CD4-positive, alpha-beta T cell treated with Interleukin-6 at 100 ng/mL for 8 hours (primary cell): ENCODE measurements around the gene SPATA18.
"Not testable (repeated sequence)": the region's sequence is repeated elsewhere in the genome, so short reads cannot be mapped to it uniquely, and the experiment has no call there.

Source experiments
- DNase-seq: peaks from one replicate; pipeline ENCODE4 v3.0.0-alpha.2; 2020; ENCODE audit warnings: mixed read lengths, low spot score

The SPATA18 gene

DNA sequence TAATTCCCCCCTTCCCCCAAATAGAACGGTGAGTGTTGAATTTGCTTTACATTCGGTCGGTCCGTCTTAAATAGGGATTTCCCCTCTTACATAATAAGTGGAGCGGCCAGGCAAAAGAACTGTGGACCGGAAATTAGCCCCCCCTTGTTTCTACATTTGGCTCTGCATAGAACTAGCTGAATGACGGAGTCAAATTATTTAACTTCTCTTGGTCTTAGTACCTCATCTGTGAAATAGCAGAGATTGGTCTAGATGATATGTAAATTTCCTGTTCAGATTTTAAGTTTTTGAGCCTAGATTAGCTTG, 1.3 kb downstream of the SPATA18 start:
- no peak for DNase-seq

DNA sequence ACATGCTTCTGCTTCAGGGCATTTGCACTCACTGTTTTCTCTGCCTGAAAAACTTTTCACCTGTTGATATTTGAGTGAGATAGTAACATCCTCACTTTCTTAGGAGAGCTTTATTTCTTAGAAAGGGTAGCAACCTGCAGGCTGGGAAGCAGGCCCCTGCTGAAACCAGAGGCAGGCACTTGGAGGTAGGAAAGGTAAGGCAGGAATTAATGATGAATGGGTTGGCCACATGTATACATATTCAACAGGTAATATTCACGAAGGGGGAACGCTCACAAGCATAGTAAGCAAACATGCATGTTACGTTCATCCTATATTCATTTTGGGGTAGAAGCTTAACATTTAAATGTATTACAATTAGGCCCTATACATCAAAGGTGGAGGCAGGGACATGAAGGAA, 3.1 kb downstream of the SPATA18 start:
- no peak for DNase-seq

DNA sequence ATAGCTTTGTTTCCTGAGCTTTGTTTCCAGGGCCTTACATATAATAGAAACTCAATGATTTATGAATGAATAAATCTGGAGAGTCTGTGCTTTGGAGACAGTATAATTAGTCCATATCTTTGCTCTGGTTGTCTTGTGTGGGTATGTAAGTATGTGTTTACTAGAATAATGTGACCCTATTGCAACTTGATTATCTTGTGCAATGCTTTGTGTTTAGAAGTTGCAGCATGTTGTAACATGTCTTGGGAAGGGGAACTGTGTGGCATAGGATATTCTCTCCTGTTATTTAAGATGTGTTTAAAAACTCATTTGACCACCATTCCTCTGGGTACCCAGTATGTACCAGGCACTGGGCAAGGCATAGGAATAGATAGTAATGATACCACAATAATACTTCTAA, 6.1 kb downstream of the SPATA18 start:
- DNase-seq, result no peak

DNA sequence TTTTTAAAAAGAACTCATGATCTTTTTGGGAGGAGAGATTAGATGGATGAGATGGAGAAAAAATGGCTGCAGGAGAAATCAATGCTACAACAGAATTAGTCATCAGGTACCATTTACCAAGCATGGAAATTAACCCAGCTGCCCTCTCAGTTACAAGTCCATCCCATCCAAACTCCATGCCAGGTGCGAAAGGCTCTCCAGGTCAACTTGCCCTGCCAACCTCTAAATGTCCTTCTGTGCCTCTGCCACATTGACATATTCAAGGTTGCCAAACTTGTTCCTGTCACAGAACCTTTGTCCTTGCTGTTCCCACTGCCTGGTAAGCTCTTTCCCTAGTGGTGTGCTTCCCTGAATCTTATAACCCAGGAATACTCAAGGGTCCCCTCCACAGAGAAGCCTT, 7.2 kb downstream of the SPATA18 start:
- no peak for DNase-seq

DNA sequence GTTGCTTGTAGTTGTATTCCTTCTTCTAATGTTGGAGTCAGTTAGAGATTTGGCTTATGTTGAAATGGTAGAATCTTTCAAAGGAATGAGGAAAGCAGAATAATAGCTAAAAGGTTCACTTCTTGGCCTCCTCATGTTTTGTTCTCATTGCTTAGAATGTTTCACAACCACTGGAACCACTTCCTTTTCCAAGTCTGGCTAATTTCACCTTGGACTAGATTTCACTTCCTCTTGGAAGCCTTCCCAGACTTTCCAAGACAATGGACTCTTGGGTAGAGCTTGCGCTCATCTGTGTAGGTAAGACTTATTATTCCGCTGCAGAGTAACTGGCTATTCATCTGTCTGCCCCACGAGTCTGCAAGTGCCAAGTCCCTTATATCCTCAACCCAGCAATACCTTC, 8.3 kb downstream of the SPATA18 start:
- no peak for DNase-seq

DNA sequence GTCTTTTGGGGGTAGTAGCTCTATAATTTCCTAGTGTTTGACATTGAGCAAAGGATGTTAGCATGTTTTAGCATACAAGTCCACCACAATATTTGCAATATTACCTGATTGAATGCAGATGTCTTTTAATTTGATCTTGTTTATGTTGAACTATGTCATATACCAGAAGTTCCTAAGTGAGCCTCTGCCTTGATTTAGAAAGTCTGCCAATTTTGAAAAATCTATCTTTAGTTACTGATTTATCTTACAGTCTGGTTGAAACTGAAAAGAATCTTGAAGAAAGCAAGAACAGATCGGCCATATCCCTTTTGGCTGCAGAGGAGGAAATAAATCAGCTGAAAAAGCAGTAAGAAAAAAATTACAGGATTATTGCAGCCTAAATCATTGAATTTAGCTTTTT, 18.5 kb downstream of the SPATA18 start:
- no peak for DNase-seq

DNA sequence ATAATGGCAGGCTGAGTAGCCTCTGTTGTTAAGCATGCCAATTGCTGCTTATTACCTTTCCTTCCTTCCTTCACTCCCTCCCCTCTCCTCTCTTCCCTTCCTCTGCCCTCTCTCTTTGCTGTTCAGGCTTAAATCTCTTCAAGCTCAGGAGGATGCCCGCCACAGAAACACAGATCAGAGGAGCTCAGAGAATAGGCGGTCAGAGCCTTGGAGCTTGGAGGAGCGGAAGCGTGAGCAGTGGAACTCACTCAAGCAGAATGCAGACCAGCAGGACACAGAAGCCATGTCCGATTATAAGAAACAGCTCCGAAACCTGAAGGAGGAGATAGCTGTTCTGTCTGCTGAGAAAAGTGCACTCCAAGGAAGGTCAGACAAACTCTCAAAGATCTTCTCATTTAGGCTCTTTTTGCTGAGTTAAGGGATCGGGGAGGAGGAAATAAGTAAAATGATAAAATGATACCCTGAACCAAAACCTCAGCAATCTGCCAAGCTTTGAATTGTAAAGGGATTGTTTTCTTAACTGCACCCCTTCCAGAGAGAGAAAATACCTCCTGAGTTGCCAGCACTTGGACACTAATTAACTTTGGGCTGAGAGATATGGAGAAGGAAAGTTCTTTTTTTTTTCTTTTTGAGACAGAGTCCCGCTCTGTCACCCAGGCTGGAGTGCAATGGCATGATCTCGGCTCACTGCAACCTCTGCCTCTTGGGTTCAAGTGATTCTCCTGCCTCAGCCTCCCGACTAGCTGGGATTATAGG, 20.9 kb downstream of the SPATA18 start:
- no peak for DNase-seq

DNA sequence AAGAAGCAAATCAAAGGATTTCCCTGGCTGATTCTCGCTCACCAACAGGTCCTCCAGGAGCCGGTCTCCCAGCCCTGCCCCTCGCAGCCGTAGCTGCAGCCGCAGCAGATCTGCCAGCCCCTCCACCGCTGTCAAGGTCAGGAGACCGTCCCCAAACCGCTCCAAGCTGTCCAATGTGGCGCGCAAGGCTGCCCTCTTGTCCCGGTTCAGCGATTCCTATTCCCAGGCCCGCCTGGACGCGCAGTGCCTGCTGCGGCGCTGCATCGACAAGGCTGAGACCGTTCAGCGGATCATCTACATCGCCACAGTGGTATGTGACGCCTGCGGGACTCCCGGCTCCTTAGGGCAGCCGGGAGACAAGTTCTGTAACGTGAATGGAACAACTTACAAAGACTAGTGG, 25.6 kb downstream of the SPATA18 start:
- DNase-seq, result no peak

DNA sequence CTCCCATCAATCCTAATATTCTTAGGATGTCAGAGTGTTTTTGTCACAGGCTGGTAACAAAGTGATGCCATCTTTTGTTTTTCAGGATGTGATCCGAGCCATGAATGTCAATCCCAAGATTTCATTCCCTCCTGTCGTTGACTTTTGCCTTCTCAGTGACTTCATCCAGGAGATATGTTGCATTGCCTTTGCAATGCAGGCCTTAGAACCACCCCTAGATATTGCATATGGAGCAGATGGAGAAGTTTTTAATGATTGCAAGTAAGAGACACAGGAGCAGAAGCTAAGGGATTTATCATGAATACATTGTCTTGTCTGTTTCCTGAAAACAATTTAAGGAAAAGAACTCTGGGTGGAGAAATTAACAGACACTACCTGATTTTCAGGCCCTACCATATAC, 28.6 kb downstream of the SPATA18 start:
- no peak for DNase-seq

DNA sequence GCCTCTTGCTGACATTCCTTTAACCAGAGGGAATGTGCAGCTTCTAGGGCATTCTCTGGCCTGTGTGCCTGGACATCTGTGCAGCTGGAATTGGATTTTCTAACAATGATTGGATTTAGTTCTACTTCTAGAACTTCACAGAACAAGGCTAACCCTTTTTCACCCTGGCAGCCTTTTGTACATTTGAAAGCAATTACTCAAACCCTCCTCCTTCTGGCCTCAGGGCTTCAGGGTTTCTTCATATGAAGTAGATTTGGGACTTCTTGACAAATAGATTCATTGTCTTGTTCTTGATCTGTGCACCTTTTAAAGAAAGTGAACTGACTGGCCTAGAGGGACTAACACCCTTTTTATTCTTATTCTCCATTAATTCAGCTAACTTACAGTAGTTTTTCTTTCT, 30.1 kb downstream of the SPATA18 start:
- DNase-seq, result no peak

DNA sequence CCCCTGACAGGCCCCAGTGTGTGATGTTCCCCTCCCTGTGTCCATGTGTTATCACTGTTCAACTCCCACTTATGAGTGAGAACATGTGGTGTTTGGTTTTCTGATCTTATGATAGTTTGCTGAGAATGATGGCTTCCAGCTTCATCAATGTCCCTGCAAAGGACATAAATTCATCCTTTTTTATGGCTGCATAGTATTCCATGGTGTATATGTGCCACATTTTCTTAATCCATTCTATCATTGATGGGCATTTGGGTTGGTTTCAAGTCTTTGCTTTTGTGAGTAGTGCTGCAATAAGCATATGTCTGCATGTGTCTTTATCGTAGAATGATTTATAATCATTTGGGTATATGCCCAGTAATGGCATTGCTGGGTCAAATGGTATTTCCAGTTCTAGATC, 35.3 kb downstream of the SPATA18 start:
- not testable (repeated sequence) for DNase-seq

DNA sequence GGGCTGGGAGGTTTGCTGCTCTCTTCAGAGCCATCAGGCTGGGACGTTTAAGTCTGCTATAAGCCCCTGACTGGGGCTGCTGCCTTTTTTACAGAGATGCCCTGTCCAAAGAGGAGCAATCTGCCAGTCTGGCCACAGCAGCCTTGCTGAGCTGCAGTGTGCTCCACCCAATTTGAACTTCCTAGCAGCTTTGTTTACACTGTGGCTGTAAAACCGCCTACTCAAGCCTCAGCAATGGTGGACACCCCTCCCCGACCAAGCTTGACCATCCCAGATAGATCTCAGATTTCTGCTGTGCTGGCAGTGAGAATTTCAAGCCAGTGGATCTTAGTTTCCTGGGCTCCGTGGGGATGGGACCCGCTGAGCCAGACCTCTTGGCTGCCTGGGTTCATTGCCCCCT, 40.7 kb downstream of the SPATA18 start:
- no peak for DNase-seq

DNA sequence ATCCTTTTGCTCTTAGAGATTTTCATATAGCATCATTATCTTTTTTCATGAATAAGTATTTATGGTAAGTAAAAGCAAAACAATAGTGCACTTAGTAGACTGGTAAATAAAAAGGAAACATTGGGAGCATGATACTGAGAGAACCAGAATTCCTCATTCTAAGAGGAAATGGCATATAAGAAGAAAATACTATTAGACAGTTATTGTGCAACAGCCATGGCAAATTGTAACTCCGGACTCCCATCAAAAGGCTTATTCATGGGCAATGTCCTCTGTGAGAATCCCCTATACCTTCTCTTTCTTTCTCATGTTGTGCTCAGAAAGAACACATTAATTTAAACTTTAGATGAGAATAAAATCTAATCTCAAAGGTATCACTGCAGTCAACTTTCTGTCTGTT, 42.4 kb downstream of the SPATA18 start:
- DNase-seq, result no peak

DNA sequence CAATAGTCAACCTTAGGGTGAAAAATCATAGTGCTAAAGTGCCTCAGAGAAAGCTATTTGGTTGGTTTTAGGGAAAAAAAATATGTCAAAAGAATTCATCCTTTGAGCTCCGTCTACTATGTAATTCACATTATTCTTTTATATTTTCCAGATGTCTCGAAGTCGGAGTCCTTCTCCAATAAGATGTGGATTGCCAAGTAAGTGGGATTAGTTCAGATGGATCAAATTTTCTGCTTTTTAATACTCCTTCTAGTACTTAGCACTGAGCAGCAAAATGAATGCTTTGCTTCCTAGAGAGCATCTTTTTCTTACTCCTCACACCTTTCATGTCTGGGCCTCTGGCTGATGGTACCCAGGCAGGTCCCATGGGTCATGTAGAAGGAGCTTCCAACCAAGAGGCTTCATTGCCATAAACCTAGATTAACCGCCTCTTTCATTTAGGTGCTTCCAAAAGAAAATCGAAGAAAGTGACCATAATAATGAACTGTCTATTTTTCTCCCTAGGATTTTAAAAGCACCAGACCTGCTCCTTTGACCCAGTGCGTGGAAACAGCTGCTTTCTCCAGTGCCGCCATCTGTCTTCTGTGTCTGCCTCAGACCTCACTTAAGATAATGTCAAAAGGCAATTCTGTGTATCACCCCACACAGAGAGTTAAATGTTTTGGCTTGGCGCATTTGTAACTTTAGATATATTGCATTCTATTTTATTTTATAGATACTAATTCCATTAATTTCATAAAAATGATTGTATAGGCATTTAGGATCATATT, 43.5 kb downstream of the SPATA18 start:
- DNase-seq, result no peak

DNA sequence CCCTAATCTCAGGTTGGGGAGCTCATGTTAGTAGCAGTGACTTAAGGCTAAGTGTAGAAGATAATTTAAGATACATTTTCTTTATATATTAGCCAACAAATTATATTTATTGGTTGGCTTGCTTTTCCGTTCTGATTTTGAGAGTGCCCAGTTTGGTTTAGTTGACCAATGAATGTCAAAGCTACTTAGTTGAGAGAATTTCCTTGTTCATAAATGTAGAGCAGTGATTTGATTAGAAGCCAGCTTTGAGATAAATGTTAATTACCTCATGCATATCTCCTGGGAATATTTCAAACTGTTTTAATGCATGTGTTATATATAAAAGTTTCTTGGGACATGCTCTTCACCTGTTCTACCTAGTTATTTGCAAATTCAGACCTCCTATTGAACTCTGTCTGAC, 44.3 kb downstream of the SPATA18 start:
- no peak for DNase-seq

DNA sequence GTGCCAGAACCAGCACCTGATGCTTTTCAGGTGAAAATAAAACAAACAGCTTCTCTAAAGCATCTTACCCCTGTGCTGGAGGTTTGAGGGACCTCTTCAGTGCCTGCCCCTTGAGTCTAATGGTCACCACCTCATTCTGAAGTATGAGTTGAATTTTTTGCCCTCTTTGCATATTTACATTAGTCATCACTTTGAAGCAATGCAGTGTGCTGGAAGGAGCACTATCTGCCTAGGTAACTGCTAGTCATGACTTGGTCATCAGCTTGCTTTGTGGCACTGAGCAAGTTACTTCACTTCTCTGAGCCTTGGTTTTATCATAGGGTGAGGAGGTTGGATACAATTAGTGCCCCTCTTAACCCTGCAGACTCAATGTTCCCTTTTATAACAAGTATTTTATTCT, 44.9 kb downstream of the SPATA18 start:
- DNase-seq, result no peak

DNA sequence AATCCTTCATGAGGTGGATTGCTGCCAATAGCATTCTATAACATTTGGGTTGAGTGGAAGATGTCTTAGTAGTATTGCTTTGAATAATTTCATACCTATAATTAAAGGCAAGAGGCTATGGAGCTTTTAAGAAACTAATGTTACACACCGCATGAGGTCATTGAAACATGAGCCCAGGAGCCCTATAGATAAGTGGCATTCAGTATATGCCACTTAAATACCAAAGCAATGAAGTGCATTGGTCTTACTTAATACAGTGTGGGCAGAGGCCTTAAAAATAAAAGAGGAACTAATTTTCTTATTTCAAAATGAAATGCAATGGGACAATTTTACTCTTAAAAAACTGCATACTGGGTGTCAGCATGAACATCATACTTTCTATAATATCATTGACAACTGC, 47.5 kb downstream of the SPATA18 start:
- DNase-seq, result no peak

DNA sequence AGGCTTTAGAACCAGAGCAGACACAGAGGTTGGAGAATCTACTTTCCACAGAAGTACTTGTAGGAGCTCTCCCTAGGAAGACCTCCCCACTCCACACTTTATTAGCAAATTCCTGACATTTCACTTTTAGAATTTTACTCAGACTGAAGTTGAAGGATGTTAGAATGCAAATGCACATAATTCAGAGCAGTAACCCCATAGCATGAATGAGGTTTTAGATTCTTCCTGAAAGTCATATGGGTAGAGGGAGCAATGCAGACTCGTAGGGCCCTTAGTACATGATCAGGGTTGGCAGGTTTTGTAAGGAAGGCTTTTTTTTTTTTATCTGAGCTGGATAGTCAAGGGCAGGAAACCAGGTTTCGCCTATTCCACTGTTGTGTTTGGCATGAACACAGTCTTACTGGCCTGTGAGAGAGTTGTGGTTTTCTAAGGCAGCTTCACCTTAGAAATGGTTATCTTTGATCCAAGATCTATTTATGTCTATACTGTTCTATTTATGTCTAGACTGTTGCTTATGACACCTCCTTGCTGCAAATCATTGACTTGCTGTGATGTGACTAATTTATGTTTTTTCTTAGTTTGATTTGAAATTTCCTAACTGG, 48.9 kb downstream of the SPATA18 start:
- DNase-seq, result no peak

DNA sequence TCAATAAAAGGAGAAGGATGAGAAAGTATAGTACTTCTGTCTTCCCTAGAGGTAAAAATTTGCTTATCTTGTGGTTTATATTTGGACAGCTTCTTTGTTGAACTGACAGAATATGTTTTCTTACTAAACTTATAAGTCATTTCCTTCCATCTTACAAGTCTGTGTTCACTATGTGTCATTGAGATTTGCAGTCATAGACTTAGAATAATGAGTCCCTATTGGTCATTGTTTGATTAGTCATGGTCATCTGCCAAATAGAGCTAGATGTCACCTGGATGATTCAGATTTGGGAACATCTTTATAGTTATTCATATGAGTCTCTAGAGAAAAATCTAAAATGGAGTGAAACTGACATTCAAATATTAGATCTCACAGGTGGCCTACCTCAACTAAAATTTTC, 51.5 kb downstream of the SPATA18 start:
- no peak for DNase-seq

DNA sequence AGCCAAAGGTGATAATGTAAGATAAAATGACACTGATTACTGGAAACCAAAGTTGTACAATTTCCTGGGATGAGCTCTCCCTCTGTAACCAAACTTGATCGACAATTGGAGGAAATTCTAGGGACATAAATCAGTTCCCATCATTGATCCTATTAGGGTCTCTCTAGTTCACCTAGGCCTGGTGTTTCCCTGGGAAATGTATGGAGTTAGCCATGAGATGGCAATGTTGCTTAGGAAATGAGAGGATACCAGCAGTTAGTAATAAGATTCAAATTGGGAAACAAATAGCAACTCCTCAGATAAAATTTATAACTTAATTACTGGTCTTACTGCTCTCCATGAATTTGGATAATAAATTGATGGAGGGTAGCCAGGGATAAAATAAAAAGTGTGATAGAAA, 52.2 kb downstream of the SPATA18 start:
- DNase-seq, result no peak

DNA sequence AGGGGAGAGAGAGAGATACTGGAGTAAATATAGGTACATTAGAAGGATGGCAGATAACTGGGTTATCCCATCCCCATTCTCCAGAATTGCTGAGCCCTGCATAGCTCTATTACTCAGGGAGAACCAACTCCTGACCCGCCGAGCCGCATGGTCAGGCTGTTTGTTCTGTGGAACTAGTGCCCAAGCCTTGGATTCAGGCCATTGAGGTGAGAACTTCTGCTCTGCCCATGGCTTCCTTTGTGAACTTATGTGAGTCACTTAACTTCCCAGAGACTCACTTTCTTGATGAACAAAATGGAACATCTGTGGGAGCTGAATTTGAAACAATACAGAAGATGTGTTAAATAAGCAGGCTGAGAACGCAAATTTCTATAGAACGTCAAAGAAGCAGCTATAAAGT, 54.2 kb downstream of the SPATA18 start:
- no peak for DNase-seq

DNA sequence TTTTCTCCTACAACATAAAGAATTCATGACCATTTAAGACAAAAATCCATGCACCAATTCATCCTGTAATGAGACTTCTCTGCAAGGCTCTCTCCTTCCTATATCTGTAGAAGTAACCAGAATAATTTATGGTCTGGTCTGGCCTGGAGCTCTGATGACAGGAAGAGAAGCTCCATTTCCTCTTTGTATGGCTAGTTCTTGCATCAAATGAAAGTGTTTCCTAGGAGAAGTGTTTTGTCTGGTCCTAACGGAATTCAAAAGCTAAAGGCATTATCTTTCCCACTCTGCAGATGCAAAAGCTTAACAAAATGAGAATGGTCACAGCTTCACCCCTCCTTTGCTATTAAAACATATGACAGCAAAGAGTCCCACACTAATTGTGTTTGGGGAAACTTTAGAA, 55.1 kb downstream of the SPATA18 start:
- no peak for DNase-seq

DNA sequence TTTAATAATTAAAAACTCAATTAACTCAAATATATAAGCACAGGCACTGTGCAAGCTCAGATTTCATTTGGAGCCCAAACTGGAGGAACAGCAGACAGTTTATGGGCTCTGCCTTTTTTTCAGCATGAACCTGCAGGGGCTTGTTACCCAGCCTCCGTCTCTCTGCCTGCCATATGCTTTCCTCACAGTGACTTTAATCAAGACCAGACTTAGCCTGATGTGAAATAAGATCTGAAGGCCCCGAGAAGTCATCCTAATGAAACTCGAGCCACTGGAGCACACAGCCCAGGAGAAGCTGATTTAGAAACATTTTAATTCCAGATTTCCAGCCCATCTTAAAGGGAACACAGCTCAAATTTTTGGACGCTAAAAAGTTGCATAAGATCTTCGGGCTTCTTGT, 55.6 kb downstream of the SPATA18 start:
- no peak for DNase-seq

DNA sequence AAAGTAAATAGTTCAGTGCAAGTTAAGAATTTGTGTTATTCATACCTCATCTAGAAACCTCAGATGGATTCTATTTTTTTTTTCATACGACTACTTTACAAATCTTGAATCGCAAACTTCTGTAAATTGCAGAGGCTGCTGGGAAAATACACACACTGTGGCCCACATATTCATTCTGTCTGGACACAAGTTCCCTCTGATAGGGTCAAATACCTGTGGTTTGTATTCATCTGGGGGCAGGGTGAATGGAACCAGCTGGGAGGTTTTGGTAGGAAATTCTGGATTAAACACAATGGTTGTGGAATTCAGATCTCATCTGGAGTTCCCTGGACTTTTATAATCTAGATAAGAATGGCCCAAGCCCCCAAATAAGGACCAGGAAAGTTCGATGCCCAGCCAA, 56.2 kb downstream of the SPATA18 start:
- DNase-seq, result no peak
